GM21717 (cell line): Measurements from ENCODE around the gene SMTNL2.
"Not testable (repeated sequence)": the region's sequence is repeated elsewhere in the genome, so short reads cannot be mapped to it uniquely, and the experiment has no call there.

Experiments used
- ATAC-seq: cut with Tn5 transposase; IDR thresholded peaks from one replicate; pipeline ENCODE4 v1.9.1; 2021; ENCODE audit warnings: mild to moderate bottlenecking, moderate library complexity; ENCODE audit not compliant: unreplicated experiment

The SMTNL2 gene

DNA sequence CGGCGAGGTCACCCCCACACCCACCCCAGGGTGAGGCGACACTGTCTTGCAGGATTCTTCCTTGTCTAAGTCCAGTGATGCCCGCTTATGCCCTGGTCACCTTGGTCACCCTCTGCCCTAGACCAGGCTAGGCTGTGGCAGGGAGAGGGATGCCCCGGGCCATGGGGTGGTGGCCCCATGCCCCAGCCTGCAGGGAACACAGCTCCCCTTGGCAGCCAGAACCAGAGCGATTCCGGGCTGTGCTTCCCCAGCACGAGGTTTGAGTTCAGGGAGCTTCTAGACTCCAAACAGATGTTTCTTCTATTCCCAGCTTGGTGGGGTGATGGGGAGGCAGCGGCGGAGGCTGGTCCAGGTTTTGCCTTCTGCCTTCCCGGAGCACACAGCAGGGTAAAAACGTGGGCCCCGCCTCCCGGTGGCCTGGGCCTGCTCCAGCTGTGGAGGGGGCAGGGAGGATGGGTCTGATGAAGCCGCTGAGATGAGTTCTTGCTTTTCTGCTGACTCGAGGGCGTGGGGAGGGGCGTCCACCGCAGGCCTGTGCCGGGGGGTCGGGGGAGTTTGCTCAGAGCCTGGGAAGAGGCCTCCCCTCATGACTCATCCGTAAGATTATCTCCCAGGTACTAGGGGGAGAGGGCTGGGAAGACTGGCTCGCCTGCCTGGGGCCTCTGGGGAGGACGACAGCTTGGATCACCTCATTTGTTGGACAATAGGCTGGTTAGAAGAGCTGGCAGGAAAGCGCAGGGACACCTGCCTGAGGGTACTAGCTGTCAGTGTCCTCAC, 15.4 kb downstream of the SMTNL2 start:
- ATAC-seq = no peak

DNA sequence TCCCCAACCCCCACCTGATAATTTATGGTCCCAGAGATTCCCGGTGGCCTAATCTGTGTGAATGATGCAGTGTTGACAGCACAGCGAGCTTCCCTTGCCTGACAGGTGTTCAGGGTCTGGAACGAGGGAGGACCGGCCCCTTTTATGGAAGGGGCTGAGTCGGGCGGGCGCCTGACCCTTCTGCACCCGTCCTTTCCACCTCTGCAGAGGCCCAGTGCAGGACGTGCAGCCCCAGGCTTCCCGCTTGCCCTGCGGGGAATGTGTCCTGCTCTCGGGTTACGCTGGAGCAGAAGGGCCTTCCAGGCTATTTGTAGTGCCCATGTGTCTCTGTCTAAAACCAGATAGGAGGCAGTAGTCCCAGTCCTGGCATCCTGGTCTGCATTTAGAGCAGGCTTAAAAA, 16.2 kb downstream of the SMTNL2 start:
- ATAC-seq = no peak

DNA sequence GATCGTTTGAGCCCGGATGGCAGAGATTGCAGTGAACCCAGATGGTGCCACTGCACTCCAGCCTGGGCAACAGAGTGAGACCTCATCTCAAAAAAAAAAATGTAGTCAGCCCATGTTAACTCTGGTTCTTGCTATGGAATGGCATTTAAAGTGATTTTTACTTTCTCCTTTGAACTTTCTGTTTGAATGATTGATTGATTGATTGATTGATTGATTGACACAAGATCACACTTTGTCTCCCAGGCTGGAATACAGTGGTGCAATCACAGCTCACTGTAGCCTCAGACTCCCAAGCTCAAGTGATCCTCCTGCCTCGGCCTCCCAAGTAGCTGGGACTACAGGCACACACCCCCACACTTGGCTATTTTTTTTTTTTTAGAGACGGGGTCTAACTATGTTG, 17.0 kb downstream of the SMTNL2 start:
- ATAC-seq = no peak

DNA sequence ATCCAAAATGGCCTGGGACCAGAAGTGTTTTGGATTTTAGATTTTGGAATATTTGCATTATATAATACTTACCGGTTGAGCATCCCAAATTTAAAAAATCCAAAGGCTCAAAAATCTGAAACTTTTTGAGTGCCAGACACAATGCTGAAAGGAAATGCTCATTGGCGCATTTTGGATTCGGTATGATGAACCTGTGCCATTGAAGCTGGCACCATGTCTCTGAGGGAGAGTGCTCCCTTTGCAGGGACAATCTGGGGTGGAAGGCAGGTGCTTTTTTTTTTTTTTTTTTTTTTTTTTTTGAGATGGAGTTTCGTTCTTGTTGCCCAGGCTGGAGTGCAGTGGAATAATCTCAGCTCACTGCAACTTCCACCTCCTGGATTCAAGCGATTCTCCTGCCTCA, 17.7 kb downstream of the SMTNL2 start:
- no peak for ATAC-seq

DNA sequence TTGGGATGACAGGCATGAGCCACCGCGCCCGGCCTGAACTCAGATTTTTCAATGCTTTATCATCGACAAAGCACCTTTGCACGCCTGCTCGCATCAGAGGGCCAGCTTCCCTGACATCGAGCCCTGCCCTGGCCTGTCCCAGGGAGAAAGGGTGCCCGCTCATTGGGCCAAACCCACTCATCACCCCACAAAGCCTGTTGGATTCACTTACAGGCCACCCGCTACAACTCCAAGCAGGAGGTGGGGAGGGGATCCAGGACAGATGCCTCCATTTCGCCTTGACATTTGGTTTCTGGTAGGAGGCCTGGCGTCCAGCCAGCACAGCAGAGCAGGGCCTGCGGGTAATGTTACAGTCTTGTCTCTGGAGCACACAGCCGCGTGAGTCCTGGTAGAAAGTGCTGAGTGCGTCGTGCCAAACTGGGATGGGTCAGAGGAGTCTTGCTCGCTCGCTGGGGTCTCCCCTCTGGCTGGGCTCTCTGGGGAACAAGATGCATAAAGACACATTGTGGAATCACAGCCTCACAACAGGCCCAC, 19.8 kb downstream of the SMTNL2 start:
- ATAC-seq = no peak

DNA sequence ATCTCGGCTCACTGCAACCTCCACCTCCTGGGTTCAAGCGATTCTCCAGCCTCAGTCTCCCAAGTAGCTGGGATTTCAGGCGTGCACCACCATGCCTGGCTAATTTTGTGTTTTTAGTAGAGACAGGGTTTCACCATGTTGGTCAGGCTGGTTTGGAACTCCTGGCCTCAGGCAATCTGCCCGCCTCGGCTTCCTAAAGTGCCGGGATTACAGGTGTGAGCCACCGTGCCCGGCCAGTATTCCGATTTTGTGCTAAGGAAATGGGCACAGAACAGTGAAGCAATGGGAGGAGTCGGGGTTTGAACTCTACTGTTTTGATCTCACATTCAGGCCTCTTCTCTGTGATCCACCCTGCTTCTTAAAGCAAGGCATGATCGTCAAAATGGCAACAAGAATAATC, 20.4 kb downstream of the SMTNL2 start:
- not testable (repeated sequence) for ATAC-seq

DNA sequence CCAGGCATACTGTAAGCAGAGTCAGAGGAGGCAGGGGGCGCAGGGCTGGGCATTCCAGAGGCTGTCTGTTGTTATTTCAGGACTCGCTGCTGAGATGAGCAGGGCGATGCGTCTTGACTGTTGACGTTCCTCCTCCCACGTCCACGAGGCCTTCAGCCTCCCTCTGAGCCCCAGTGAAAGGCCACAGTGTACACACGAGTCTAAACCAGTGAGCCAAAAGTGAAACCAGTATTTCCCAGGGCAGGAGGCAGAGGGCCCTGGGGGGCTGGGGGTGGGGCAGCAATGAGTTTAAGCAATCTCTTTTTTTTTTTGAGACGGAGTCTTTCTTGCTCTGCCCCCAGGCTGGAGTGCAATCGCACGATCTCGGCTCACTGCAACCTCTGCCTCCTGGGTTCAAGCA, 21.5 kb downstream of the SMTNL2 start:
- no peak for ATAC-seq

DNA sequence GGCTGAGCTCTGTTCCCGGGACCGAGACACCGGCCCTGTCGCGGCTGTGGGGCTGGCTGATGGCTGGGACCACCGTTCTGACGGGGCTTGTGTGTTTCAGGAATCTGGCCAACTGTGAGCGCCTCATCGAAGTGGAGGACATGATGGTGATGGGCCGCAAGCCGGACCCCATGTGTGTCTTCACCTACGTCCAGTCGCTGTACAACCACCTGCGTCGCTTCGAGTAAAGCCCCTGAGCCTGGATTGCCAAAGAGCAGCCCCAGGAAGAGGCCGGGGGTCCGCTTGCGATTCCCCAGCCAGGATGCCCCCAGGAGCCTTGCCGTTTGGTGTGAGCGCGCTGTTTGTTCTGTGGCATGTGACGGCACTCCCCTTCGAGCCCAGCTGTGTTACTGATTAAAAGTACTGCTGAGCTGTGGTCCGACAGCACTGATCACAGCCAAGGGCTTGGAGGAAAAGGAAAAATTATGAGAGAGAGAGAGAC, 23.0 kb downstream of the SMTNL2 start:
- no peak for ATAC-seq

DNA sequence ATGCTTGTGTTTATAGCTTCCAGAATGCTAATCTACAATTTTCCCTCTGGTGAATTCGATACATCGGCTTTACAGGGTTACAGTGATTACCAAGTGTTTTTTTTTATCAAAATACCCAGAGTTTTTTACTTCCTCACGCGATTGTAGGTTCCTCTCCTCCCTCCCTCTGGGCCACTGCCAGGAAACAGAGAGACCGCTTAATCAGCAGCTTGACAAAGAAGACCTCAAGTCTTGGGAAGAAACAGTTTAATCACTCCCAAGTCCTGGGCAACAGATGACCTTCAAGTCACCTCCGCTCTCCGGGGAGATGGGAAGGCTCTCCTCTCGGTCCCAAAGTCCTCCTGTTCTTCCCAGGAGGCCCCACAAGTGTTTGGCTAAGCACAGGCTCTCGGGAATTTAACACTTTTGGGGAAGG, 23.5 kb downstream of the SMTNL2 start:
- no peak for ATAC-seq

DNA sequence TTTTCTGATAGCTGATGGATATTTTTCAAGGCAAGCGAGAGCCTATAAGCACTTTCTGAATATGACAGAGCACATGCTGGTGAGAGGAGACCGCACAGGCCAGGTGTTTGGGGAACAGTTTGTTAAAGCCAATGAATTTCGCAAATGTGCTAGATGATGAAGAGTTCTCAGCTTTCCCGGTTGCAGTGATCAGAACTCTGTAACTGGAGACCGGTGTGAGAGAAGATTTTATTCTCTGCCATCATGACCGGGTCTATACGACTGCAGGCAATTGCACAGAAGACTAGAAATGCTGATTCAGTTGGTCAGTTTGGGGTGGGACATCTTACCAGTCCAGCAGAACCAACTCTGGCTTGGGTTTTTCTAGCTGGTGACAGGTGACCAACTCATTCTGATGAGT, 25.4 kb downstream of the SMTNL2 start:
- no peak for ATAC-seq

DNA sequence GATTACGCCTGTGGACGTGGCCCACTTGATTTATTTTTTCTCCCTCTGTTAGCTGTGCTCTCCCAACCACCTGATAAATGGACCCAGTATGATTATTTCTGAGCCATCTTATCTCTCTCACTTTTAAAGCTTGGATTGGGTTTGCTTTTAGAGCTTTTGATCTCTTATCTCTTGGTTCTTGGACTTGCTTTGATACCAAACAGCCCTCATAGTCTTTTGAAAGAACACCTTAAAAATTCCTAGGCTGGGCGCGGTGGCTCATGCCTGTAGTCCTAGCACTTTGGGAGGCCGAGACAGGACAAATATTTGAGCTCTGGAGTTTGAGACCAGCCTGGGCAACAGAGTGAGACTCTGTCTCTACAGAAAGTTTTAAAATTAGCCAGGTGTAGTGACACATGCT, 25.8 kb downstream of the SMTNL2 start:
- ATAC-seq = no peak

DNA sequence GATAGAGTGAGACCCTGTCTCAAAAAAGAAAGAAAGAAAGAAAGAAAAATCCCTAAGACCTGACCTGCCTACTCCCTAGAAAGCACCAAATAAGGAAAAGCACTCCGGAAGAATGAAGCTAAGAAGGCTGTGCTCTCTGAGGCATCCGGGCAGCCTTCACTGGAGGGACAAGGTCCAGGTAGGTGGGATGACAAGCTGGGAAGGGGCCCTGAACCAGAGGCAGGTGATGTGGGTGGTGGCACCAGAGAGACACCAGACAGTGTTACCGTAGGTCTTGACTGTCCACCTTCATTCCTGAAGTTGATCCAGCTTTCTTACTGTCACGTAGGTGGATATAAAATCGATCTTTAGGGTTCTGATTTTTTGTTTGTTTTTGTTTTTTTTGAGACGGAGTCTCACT, 26.3 kb downstream of the SMTNL2 start:
- ATAC-seq = no peak

DNA sequence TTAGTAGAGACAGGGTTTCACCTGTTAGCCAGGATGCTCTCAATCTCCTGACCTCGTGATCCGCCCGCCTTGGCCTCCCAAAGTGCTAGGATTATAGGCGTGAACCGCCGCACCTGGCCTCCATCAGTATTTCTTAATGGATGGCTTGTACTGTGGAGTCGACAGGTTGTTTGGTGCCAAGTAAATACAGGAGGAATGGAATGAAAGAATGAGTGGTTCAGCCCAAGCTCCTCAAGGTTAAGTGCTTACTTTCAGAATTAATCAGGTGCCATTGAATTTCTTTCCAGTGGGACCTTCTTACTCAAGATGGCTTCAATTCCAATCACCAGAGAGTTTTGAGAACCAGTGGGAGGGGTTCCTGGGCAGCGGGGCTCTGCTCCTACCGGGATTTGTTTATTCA, 32.1 kb downstream of the SMTNL2 start:
- no peak for ATAC-seq

DNA sequence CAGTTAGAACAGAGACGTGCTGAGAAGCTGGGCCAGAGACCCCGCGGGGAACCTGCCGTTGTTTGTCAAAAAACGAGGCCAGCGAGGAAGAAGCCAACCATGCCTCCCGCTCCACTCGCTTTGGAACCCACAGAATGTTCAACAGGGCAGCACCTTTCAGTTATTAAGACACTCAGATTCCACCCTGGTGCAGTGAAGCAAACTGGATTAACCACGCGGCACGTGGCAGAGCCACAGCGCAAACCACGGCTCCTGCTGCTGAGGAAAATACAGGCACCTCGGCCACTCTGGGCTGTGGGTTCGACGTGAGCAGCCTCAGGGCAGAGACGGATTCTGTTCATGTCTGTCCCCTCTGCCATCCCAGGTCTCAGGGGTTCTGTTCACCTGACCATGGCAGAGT, 32.8 kb downstream of the SMTNL2 start:
- no peak for ATAC-seq

DNA sequence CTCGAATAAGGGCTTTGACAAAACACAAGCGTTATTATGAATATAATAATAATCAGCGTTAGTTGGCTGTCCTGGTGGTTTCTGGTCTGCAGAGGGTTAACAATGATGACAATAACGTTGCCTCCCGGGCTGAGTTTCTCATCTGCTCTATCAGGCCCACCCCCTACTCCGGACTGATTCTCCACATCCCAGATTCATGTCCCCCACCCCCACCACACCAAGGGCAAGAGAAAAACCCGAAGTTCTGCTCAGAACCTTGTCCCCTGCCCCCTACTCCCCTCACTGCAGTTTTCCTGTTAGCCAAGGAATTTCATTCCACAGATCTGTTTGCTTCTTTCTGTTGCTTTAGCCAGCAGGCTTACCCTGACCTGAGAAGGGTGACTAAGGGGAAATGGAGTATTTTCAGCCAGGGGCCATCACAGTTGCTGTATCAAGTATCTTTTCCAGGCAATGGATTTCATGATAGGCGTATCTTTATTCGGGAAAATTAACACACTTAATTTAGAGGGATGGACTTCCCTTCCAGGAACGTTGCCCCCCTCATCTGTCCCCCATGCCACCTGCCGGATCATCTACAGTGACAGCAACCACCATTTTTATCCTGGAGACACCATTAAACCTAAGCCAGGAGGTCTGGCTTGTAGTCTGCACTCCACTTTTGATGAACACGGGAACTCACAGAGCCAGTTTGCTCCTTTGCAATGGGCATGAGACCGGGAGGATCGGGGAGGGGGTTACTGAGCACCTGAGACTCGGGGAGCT, 33.4 kb downstream of the SMTNL2 start:
- ATAC-seq = no peak

DNA sequence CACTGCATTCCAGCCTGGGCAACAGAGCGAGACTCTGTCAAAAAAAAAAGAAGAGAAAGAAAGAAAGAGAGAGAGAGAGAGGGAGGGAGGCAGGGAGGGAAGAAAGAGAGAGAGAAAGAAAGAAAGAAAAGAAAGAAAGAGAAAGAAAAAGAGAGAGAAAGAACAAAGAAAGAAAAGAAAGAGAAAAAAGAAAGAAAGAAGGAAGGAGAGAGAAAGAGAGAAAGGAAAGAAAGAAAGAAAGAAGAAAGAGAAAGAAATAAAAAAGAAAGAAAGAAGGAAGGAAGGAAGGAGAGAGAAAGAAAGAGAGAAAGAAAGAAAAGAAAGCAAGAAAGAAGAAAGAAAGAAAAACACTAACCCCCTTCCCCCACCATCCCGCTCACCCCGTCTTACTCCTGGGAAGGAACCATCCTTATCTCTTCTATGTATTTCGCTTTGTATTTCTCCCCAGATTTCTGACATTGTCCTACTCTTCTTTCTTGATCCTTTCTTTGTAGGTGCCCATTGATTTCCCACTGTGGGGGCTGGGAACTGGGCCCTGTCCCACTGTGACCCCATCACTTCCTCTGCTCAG, 36.3 kb downstream of the SMTNL2 start:
- ATAC-seq = no peak

DNA sequence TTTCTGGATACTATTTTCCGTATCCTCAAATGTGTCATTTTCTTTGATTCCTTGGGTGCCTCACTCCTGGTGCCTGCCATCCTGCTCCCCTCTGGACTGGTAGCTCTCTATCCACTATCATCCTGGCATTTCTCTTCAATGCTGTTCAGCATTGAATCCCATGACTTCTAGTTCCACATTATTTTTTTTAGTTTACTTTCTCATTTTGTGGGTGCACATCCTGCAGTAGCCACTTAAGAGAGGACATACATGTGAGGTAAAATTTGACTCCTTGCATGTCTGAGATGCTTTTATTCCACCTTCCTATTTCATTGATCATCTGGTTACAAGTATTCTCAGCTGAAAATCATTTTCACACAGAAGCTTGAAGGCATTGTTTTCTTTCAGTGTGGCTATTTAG, 38.0 kb downstream of the SMTNL2 start:
- ATAC-seq = no peak

DNA sequence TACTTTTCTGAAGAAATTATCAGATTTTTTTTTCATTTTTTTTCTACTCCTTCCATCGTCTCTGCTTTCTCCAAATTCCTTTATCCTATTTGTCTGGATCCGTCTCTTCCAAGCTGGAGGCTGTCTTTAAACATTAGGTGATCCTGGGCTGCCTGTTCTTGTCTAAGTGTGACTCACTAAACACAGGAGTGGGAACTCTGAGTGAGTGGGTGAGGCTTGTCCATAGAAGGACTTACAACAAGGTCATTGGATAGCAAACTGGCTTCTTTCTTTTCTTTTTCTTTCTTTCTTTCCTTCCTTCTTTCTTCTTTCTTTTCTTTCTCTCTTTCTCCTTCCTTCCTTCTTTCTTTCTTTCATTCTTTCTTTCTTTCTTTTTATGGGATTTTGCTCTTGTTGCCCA, 38.9 kb downstream of the SMTNL2 start:
- ATAC-seq = no peak

DNA sequence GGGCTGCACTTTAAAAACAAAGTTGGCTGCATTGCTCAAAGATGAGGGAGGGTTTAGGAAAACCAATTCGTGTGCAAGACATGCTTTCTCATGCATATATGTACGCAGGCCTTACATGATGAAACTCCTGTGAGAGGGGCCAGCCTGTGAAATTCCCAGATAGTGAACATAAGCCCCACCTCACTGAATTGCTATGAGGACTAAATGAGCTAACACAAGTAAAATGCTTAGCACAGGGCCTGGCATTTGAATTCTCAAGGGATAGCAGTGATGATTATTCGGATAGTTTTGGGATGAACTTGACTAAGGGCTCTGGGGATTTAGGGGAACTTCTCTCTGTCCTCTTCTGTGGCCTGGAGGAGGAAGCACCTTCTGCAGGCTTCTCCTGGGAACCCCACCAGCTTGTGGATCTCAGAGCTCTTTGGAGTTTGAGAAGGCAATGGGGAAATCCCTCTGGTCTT, 40.2 kb downstream of the SMTNL2 start:
- not testable (repeated sequence) for ATAC-seq

DNA sequence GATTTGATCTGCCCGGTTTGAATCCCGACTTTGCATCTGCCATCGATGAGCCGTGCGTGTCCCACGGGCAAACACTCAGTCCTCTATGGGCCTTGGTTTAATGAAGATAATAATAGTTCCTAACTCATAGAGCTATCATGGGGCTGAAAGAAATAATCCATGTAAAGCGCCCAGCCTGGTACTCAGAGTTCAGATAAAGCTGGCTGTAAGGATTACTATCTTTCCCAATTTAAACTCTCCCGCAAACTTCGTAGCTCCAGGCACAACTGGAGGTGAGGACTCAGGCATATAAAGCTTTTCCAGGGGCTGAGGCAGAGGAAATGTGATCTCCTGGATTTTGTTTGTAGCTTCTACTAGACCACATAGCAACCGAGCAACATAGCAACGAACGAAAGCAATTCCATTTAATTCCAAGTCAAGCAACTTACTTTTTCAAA, 40.9 kb downstream of the SMTNL2 start:
- ATAC-seq = no peak

DNA sequence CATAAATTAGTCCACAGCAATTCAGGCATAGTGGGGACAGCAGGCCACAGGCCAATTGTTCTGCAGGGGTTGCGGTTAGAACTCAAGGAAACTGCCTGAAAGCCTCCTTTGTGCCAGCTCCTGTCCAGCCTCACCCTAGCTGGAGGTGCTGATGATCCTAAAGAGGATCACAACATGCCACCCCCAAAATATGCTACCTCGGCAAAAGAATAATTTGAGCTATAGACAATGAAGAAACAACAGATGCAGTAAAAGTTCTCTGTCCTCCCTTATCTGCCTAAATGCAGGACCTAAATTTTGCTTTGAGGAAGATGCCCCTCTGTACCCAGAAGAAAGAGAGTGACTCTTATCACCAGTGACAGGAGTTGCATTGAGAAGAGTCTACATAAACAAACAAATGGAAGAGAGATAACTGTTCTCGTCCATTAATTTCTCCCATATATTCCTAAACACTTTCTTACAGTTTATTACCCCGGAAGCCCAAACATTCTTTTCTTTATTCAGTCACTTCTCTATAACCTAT, 42.5 kb downstream of the SMTNL2 start:
- no peak for ATAC-seq
